KMS-11 (cell line): ENCODE measurements around the gene BMPER.

Experiments
- H2AFZ ChIP-seq: fragments of 200-600 bp; sonication (generic); 2 replicates; pipeline ENCODE4 v1.6.1; 2016; ENCODE audit warnings: antibody characterized with exemption, mixed run types, low read depth
- H3K27ac ChIP-seq: fragments of 200-600 bp; sonication (generic); 2 replicates; pipeline ENCODE4 v1.6.1; 2016; ENCODE audit warnings: mild to moderate bottlenecking, mixed run types
- H3K27me3 ChIP-seq: fragments of 200-600 bp; sonication (generic); 2 replicates; pipeline ENCODE4 v1.6.1; 2017; ENCODE audit warnings: mild to moderate bottlenecking, low read depth, mixed run types, moderate library complexity; ENCODE audit not compliant: insufficient read depth
- H3K36me3 ChIP-seq: fragments of 200-600 bp; sonication (generic); 2 replicates; pipeline ENCODE4 v1.6.1; 2017; ENCODE audit warnings: mild to moderate bottlenecking, mixed run types; ENCODE audit not compliant: insufficient read depth
- H3K4me1 ChIP-seq: fragments of 200-600 bp; sonication (generic); 2 replicates; pipeline ENCODE4 v1.6.1; 2016; ENCODE audit warnings: mild to moderate bottlenecking, low read depth, mixed run types; ENCODE audit not compliant: poor library complexity, severe bottlenecking
- H3K4me2 ChIP-seq: fragments of 200-600 bp; sonication (generic); 2 replicates; pipeline ENCODE4 v1.7.0; 2016; ENCODE audit warnings: mild to moderate bottlenecking, mixed run types
- H3K4me3 ChIP-seq: fragments of 200-600 bp; sonication (generic); IDR thresholded peaks from 2 replicates; pipeline ENCODE4 v1.6.1; 2017; ENCODE audit warnings: low read depth, low read length, mixed read lengths; ENCODE audit not compliant: insufficient read depth
- H3K79me2 ChIP-seq: fragments of 200-600 bp; sonication (generic); 2 replicates; pipeline ENCODE4 v1.6.1; 2016; ENCODE audit warnings: low read depth, mixed run types; ENCODE audit not compliant: insufficient read depth
- H3K9ac ChIP-seq: fragments of 200-600 bp; sonication (generic); 2 replicates; pipeline ENCODE4 v1.6.1; 2016; ENCODE audit warnings: mild to moderate bottlenecking, mixed run types
- H4K20me1 ChIP-seq: fragments of 200-600 bp; sonication (generic); 2 replicates; pipeline ENCODE4 v1.6.1; 2016; ENCODE audit warnings: mild to moderate bottlenecking, mixed run types; ENCODE audit not compliant: insufficient read depth
- TF ChIP-seq, protein P1 (sequence below): fragments of 200-600 bp; sonication (generic); conservative IDR thresholded peaks from 2 replicates; pipeline ENCODE4 v1.6.1; 2017; ENCODE audit warnings: low read depth, mild to moderate bottlenecking, antibody characterized with exemption, low read length, moderate library complexity, mixed read lengths

Gene BMPER

DNA sequence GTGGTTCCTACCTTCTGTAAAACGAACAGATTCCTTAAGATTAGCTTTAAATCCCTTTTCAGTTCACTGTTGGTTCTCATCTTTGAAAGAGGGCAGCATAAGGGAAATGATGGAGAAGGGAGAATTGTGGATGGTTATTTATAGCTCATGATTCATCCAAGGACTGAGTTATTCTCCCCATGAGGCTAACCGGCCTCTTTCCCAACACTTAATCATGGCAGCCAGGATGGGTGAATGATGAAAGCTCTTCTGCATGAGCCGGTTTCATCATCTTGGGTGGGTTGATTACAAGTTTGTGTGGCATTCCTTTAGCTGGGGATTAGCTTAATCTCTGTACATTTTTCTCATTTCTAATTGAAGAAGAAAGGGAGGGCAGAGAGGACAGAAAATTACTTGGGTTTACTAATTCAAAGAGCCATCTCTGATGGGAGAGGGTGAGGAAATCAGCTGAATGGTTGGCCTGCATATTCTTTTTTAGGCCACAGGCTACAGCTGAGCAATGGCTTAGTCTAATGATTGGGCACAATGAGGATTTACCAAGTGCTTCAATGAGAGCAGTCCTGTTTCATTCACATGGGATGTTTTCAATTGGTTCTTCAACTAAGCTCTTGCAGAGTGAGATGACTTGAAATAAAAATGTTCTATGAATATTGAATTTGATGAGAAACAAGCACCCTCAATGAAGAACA, 250.0 kb downstream of the BMPER start:
- Histone ChIP-seq H3K27ac (no peak overlapping the region), H3K36me3 (no peaks in the 10 kb centered on the region), H3K4me2 (no peak overlapping the region), H3K9ac (no peak overlapping the region), H3K79me2 (no peaks in the 10 kb centered on the region), H4K20me1 (no peaks in the 10 kb centered on the region), H3K4me1 (no peaks in the 10 kb centered on the region), H3K4me3 (no peak overlapping the region), H2AFZ (no peak overlapping the region), H3K27me3 (no peaks in the 10 kb centered on the region)
- TF ChIP-seq, protein P1, sequence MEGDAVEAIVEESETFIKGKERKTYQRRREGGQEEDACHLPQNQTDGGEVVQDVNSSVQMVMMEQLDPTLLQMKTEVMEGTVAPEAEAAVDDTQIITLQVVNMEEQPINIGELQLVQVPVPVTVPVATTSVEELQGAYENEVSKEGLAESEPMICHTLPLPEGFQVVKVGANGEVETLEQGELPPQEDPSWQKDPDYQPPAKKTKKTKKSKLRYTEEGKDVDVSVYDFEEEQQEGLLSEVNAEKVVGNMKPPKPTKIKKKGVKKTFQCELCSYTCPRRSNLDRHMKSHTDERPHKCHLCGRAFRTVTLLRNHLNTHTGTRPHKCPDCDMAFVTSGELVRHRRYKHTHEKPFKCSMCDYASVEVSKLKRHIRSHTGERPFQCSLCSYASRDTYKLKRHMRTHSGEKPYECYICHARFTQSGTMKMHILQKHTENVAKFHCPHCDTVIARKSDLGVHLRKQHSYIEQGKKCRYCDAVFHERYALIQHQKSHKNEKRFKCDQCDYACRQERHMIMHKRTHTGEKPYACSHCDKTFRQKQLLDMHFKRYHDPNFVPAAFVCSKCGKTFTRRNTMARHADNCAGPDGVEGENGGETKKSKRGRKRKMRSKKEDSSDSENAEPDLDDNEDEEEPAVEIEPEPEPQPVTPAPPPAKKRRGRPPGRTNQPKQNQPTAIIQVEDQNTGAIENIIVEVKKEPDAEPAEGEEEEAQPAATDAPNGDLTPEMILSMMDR: no peak

- TF ChIP-seq, protein P1: no peak
- H3K4me3 ChIP-seq: no peak overlapping the region
- no peaks in the 10 kb centered on the region for H3K4me1 ChIP-seq
- no peak overlapping the region for H3K27ac ChIP-seq
- H3K79me2 ChIP-seq: no peaks in the 10 kb centered on the region
- no peak overlapping the region for H3K9ac ChIP-seq
- no peak overlapping the region for H3K4me2 ChIP-seq
- no peaks in the 10 kb centered on the region for H4K20me1 ChIP-seq
- H3K36me3 ChIP-seq: no peaks in the 10 kb centered on the region
- H2AFZ ChIP-seq: no peak overlapping the region
- no peaks in the 10 kb centered on the region for H3K27me3 ChIP-seq
These were observed 251.0 kb downstream of the BMPER start for GRCh38 chr7:34156336-34156735.

DNA sequence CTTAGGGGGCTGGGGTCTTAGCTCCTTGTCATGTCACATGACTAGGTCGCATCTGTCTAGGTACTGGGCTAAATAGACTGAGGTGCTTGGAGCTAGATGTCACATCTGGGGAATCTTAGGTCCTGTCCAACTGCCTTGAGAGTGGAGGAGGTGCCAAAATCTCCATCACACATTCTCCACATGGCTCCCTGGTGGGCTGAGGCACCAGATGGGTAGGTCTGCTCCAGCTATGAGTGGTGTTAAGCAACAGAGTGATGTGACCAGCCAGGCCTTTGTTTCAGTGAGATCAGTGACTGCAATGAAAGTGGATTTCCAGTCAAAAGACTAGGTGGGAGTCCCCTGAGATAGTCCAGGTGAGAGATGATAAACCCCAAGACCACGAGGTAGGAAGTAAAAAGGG, 251.8 kb downstream of the BMPER start:
- Histone ChIP-seq H3K9ac (no peak overlapping the region), H4K20me1 (no peaks in the 10 kb centered on the region), H2AFZ (no peak overlapping the region), H3K36me3 (no peaks in the 10 kb centered on the region), H3K79me2 (no peaks in the 10 kb centered on the region), H3K27me3 (no peaks in the 10 kb centered on the region), H3K4me1 (no peaks in the 10 kb centered on the region), H3K4me3 (no peak overlapping the region), H3K27ac (no peak overlapping the region), H3K4me2 (no peak overlapping the region)
- TF ChIP-seq, protein P1: no peak

- Histone ChIP-seq H3K27ac (no peak overlapping the region), H3K79me2 (no peaks in the 10 kb centered on the region), H3K27me3 (no peaks in the 10 kb centered on the region), H3K4me1 (no peaks in the 10 kb centered on the region), H2AFZ (no peak overlapping the region), H3K9ac (no peak overlapping the region), H4K20me1 (no peaks in the 10 kb centered on the region), H3K36me3 (no peaks in the 10 kb centered on the region), H3K4me3 (no peak overlapping the region), H3K4me2 (no peak overlapping the region)
- TF ChIP-seq, protein P1: no peak
These were observed 253.2 kb downstream of the BMPER start for GRCh38 chr7:34158368-34159153.
